ENCODE measurements around the gene SNRNP200.

The SNRNP200 gene

DNA sequence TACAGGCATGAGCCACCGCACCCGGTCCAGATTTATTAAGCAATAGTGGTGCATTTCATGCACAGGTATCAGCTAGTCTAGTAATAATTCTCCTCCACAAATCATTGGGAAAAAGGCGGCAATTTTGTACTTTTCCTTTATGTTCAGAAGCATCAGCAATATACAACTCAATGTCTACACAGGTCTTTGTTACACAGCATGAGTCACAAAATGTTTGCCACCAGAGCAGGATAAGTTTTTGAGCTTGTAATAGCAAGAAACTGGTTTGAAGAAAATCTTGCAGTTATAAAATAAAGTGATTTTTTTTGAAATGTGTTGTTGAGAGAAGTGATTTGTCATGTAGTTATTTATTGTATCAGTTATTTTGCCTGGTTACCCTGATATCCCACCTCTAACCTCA lies 15.0 kb upstream of the SNRNP200 start:
- H3K4me3 ChIP-seq (ENCODE audit: low read depth, low read length), result no peak overlapping the region
- TF ChIP-seq, protein P1, sequence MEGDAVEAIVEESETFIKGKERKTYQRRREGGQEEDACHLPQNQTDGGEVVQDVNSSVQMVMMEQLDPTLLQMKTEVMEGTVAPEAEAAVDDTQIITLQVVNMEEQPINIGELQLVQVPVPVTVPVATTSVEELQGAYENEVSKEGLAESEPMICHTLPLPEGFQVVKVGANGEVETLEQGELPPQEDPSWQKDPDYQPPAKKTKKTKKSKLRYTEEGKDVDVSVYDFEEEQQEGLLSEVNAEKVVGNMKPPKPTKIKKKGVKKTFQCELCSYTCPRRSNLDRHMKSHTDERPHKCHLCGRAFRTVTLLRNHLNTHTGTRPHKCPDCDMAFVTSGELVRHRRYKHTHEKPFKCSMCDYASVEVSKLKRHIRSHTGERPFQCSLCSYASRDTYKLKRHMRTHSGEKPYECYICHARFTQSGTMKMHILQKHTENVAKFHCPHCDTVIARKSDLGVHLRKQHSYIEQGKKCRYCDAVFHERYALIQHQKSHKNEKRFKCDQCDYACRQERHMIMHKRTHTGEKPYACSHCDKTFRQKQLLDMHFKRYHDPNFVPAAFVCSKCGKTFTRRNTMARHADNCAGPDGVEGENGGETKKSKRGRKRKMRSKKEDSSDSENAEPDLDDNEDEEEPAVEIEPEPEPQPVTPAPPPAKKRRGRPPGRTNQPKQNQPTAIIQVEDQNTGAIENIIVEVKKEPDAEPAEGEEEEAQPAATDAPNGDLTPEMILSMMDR (IDR thresholded peaks at IDR 0.05; ENCODE audit: control insufficient read depth, extremely low read depth, insufficient read depth), result no peak
- DNase-seq (ENCODE audit: low read depth), result no peak

DNA sequence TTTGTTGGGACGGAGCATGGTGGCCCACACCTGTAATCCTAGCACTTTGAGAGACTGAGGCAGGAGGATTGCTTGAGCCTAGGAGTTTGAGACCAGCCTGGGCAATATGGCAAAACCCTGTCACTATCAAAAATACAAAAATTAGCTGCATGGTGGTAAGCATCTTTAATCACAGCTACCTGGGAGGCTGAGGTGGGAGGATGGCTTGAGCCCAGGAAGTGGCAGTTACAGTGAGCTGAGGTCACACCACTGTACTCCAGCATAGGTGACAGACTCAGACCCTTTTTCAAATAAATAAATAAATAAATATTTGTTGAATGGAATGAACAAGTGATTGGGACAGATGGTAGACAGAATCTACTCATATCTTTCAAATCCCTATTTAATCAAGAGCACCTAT lies 14.1 kb upstream of the SNRNP200 start:
- TF ChIP-seq, protein P1 (IDR thresholded peaks at IDR 0.05; ENCODE audit: control insufficient read depth, extremely low read depth, insufficient read depth), result no peak
- no peak for DNase-seq (ENCODE audit: low read depth)
- no peak overlapping the region for H3K4me3 ChIP-seq (ENCODE audit: low read depth, low read length)

DNA sequence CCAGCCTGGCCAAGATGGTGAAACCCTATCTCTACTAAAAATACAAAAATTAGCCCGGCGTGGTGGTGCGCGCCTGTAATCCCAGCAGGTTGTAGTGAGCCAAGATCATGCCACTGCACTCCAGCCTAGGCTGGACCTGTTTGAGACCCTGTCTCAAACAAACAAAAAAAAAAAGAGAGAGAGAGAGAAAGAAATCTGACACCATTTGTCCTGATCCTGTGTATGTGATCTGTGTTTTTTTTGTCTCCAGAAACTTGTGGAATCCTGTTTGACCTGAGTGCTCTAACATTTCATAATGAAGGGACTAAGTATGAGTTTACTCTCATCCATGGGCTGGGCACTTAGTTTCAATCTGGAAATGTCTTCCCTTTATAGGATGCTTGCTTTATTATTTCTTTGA lies 13.4 kb upstream of the SNRNP200 start:
- TF ChIP-seq, protein P1 (IDR thresholded peaks at IDR 0.05; ENCODE audit: control insufficient read depth, extremely low read depth, insufficient read depth), result no peak
- DNase-seq (ENCODE audit: low read depth), result no peak
- H3K4me3 ChIP-seq (ENCODE audit: low read depth, low read length), result no peak overlapping the region

GRCh38 chr2:96317584-96317997 lies 12.2 kb upstream of the SNRNP200 start:
- TF ChIP-seq, protein P1 (IDR thresholded peaks at IDR 0.05; ENCODE audit: control insufficient read depth, extremely low read depth, insufficient read depth), result no peak

DNA sequence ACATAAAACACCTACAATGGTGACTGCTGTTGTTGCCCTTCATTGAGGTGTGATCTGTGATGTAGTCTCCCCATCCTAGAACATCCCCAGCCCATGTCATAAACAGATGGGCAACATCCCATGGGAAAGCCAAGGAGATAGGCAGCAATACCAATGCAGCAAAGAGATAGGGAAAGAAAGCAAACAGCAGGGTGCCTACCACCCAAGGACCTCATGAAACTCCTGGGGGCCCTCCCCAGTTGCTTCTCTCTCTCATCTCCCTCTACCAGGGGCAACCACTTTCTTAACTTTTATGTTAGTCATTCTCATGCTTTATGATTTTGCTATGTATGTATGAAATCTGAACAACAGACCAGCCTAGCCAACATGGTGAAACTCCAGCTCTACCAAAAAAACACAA lies 11.7 kb upstream of the SNRNP200 start:
- no peak for DNase-seq (ENCODE audit: low read depth)
- no peak overlapping the region for H3K4me3 ChIP-seq (ENCODE audit: low read depth, low read length)
- TF ChIP-seq, protein P1 (IDR thresholded peaks at IDR 0.05; ENCODE audit: control insufficient read depth, extremely low read depth, insufficient read depth), result no peak

More at GRCh38 chr2:96317584-96317997, 12.2 kb upstream of the SNRNP200 start:
- no peak for DNase-seq (ENCODE audit: low read depth)
- H3K4me3 ChIP-seq (ENCODE audit: low read depth, low read length), result no peak overlapping the region

GRCh38 chr2:96315400-96316071 lies 10.2 kb upstream of the SNRNP200 start:
- DNase-seq (ENCODE audit: low read depth), result no peak
- TF ChIP-seq, protein P1 (IDR thresholded peaks at IDR 0.05; ENCODE audit: control insufficient read depth, extremely low read depth, insufficient read depth), result no peak
- no peak overlapping the region for H3K4me3 ChIP-seq (ENCODE audit: low read depth, low read length)

GRCh38 chr2:96315005-96315399 lies 9.7 kb upstream of the SNRNP200 start:
- DNase-seq (ENCODE audit: low read depth), result no peak
- no peak overlapping the region for H3K4me3 ChIP-seq (ENCODE audit: low read depth, low read length)
- TF ChIP-seq, protein P1 (IDR thresholded peaks at IDR 0.05; ENCODE audit: control insufficient read depth, extremely low read depth, insufficient read depth), result no peak
